ENCODE results near the gene TIGD7. TPM values are rescaled to one million over a fixed set of nuclear protein-coding genes. Genes with fewer than 3 reads are reported as not detected.
"Not testable (repeated sequence)": the region's sequence is repeated elsewhere in the genome, so short reads cannot be mapped to it uniquely, and the experiment has no call there.

Gene TIGD7
- total RNA-seq, 1 experiment from 2014 or later = 9.3 TPM

DNA sequence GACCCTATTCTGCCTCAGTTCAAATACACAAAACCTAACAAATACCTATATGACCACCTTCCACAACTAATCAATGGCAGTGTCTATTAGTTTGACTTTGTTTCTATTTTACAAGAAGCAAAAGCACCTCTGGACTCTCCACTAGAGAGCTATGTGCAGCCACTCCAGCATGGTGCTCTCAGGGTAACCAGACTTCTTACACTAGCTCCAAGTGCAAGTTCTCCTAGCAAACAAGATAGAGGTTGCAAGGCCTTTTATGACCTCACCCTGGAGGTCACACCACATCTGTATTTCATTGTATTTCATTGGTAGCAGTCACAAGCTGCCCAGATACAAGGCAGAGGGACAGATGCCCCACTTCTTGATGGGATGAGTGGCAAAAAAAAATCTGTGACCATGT lies 30.3 kb downstream of the TIGD7 start:
- BruUV-seq (replicated peaks) = no TSS peak

DNA sequence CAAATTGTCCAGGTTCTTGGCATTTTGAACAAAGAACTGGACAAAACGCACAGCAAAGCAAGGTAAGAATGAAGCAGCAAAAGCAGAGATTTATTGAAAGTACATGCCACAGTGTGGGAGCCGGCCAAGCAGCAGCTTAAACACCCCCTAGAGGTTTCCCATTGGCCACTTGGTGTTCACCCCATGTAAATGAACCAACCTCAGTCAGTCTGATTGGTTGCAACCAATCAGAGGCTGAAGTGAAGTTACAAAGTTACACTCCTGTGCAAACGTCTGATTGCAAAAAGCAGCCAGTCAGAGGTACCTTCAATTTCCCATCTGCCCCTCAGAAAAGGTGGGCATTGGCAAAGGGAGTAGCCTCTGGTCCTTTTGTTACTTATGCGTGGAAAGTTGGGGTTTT lies 30.7 kb downstream of the TIGD7 start:
- H3K36me3 Mint-ChIP-seq (ENCODE audit: insufficient read depth, unreplicated experiment) = no peaks in the 10 kb centered on the region
- no peak overlapping the region for H3K4me3 Mint-ChIP-seq (ENCODE audit: low read depth, unreplicated experiment)
- no TSS peak for BruUV-seq (replicated peaks)
- H3K9me3 Mint-ChIP-seq (ENCODE audit: low read depth, unreplicated experiment) = peaks cover 3% of the 10 kb centered on the region
- TF ChIP-seq, protein P1, sequence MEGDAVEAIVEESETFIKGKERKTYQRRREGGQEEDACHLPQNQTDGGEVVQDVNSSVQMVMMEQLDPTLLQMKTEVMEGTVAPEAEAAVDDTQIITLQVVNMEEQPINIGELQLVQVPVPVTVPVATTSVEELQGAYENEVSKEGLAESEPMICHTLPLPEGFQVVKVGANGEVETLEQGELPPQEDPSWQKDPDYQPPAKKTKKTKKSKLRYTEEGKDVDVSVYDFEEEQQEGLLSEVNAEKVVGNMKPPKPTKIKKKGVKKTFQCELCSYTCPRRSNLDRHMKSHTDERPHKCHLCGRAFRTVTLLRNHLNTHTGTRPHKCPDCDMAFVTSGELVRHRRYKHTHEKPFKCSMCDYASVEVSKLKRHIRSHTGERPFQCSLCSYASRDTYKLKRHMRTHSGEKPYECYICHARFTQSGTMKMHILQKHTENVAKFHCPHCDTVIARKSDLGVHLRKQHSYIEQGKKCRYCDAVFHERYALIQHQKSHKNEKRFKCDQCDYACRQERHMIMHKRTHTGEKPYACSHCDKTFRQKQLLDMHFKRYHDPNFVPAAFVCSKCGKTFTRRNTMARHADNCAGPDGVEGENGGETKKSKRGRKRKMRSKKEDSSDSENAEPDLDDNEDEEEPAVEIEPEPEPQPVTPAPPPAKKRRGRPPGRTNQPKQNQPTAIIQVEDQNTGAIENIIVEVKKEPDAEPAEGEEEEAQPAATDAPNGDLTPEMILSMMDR (IDR thresholded peaks at IDR 0.05; ENCODE audit: unreplicated experiment) = no peak
- peaks cover 54% of the 10 kb centered on the region for H3K27me3 Mint-ChIP-seq (ENCODE audit: unreplicated experiment)
- H3K4me1 Mint-ChIP-seq (ENCODE audit: low read depth, unreplicated experiment) = no peaks in the 10 kb centered on the region
- H3K27ac Mint-ChIP-seq (ENCODE audit: unreplicated experiment) = no peak overlapping the region
- intact Hi-C loops (cut with micrococcal nuclease; ENCODE audit: unreplicated experiment) = no loop called here
- DNase-seq = no peak
- CTCF ChIA-PET = no interaction called here

More for the DNA sequence above, 30.3 kb downstream of the TIGD7 start:
- Mint-ChIP-seq H3K4me1 (ENCODE audit: low read depth, unreplicated experiment) (no peaks in the 10 kb centered on the region), H3K4me3 (ENCODE audit: low read depth, unreplicated experiment) (no peak overlapping the region), H3K36me3 (ENCODE audit: insufficient read depth, unreplicated experiment) (no peaks in the 10 kb centered on the region), H3K9me3 (ENCODE audit: low read depth, unreplicated experiment) (peaks cover 2% of the 10 kb centered on the region), H3K27ac (ENCODE audit: unreplicated experiment) (no peak overlapping the region), H3K27me3 (ENCODE audit: unreplicated experiment) (peaks cover 54% of the 10 kb centered on the region)
- no peak for DNase-seq
- CTCF ChIA-PET = no interaction called here
- intact Hi-C loops (cut with micrococcal nuclease; ENCODE audit: unreplicated experiment) = no loop called here
- TF ChIP-seq, protein P1 (IDR thresholded peaks at IDR 0.05; ENCODE audit: unreplicated experiment) = no peak

DNA sequence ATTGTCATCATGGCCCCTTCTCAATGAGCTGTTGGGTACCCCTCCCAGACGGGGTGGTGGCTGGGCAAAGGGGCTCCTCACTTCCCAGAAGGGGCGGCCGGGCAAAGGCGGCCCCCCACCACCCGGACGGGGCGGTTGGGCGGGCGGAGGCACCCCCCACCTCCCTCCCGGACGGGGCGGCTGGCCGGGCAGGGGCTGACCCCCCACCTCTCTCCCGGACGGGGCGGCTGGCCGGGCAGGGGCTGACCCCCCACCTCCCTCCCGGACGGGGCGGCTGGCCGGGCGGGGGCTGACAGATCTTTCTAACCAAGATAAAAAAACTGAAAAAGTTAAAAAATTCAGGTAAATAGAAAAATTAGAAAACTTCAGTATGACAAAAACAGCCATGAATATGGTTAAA lies 33.9 kb downstream of the TIGD7 start:
- H3K36me3 Mint-ChIP-seq (ENCODE audit: insufficient read depth, unreplicated experiment); BruUV-seq (replicated peaks); H3K27ac Mint-ChIP-seq (ENCODE audit: unreplicated experiment); intact Hi-C loops (cut with micrococcal nuclease; ENCODE audit: unreplicated experiment); H3K4me3 Mint-ChIP-seq (ENCODE audit: low read depth, unreplicated experiment); H3K4me1 Mint-ChIP-seq (ENCODE audit: low read depth, unreplicated experiment); DNase-seq; H3K9me3 Mint-ChIP-seq (ENCODE audit: low read depth, unreplicated experiment): not testable (repeated sequence)
- CTCF ChIA-PET = interaction anchor here (1.1 kb wide), 1 partner anchor 11 kb away, joined by 3 read pairs; no protein-coding TSS in a partner anchor
- peaks cover 26% of the 10 kb centered on the region for H3K27me3 Mint-ChIP-seq (ENCODE audit: unreplicated experiment)

DNA sequence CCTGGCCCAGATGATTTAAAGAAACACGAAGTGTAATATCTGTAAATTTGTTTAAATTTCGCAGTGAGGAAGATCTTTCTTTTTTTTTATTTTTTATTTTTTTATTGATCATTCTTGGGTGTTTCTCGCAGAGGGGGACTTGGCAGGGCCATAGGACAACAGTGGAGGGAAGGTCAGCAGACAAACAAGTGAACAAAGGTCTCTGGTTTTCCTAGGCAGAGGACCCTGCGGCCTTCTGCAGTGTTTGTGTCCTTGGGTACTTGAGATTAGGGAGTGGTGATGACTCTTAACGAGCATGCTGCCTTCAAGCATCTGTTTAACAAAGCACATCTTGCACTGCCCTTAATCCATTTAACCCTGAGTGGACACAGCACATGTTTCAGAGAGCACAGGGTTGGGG lies 34.5 kb downstream of the TIGD7 start:
- BruUV-seq (replicated peaks); H3K36me3 Mint-ChIP-seq (ENCODE audit: insufficient read depth, unreplicated experiment); H3K4me1 Mint-ChIP-seq (ENCODE audit: low read depth, unreplicated experiment); intact Hi-C loops (cut with micrococcal nuclease; ENCODE audit: unreplicated experiment); H3K9me3 Mint-ChIP-seq (ENCODE audit: low read depth, unreplicated experiment); H3K4me3 Mint-ChIP-seq (ENCODE audit: low read depth, unreplicated experiment); H3K27ac Mint-ChIP-seq (ENCODE audit: unreplicated experiment); DNase-seq: not testable (repeated sequence)
- CTCF ChIA-PET = interaction anchor here (0.6 kb wide), 1 partner anchor 377 kb away, joined by 5 read pairs; no protein-coding TSS in a partner anchor
- peaks cover 21% of the 10 kb centered on the region for H3K27me3 Mint-ChIP-seq (ENCODE audit: unreplicated experiment)

DNA sequence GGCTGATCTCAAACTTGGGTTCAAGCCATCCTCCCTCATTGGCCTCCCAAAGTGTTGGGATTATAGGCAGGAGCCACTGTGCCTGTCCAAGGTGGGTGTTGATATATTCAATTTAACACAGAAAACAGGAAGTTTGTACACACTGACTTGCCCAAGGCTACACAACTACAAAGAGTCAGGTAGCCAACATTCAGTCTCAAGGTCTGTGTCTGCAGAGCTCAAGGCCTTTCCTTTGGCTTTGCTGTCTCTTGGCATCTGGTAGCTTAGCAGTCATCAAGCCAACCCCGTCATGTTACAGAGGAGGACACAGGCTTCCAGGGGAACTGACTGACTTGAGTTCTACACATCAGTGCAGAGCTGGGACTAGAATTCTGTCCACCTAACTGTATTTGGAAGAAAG lies 36.9 kb downstream of the TIGD7 start:
- BruUV-seq (replicated peaks) = no TSS peak
- CTCF ChIA-PET = interaction anchor here (0.6 to 1.7 kb wide), 2 partner anchors 10 to 83 kb away, joined by 3 read pairs; no protein-coding TSS in a partner anchor
- H3K9me3 Mint-ChIP-seq (ENCODE audit: low read depth, unreplicated experiment) = peaks cover 3% of the 10 kb centered on the region
- TF ChIP-seq, protein P1 (IDR thresholded peaks at IDR 0.05; ENCODE audit: unreplicated experiment) = no peak
- no peaks in the 10 kb centered on the region for H3K4me1 Mint-ChIP-seq (ENCODE audit: low read depth, unreplicated experiment)
- no peak overlapping the region for H3K4me3 Mint-ChIP-seq (ENCODE audit: low read depth, unreplicated experiment)
- H3K27me3 Mint-ChIP-seq (ENCODE audit: unreplicated experiment) = no peaks in the 10 kb centered on the region
- DNase-seq = no peak
- intact Hi-C loops (cut with micrococcal nuclease; ENCODE audit: unreplicated experiment) = no loop called here
- H3K36me3 Mint-ChIP-seq (ENCODE audit: insufficient read depth, unreplicated experiment) = peaks cover 28% of the 10 kb centered on the region
- H3K27ac Mint-ChIP-seq (ENCODE audit: unreplicated experiment) = no peak overlapping the region

Data from Calu3 (cell line).